OCI-LY7 (cell line): Measurements from ENCODE around the gene HIGD2B.
"Not testable (repeated sequence)": the region's sequence is repeated elsewhere in the genome, so short reads cannot be mapped to it uniquely, and the experiment has no call there.

Experiments used
- EZH2phosphoT487 ChIP-seq: fragments of 200-600 bp; sonication (generic); IDR thresholded peaks from 2 replicates; pipeline ENCODE4 v1.6.1; 2018; ENCODE audit warnings: low read depth, borderline replicate concordance, mild to moderate bottlenecking, mixed run types, antibody characterized with exemption, low read length, moderate library complexity, mixed read lengths
- TF ChIP-seq, protein P1 (sequence below): fragments of 200-600 bp; sonication (generic); conservative IDR thresholded peaks from 2 replicates; pipeline ENCODE4 v1.5.1; 2014; ENCODE audit warnings: mild to moderate bottlenecking, antibody characterized with exemption, low read length, moderate library complexity, mixed read lengths

- TF ChIP-seq, protein P1, sequence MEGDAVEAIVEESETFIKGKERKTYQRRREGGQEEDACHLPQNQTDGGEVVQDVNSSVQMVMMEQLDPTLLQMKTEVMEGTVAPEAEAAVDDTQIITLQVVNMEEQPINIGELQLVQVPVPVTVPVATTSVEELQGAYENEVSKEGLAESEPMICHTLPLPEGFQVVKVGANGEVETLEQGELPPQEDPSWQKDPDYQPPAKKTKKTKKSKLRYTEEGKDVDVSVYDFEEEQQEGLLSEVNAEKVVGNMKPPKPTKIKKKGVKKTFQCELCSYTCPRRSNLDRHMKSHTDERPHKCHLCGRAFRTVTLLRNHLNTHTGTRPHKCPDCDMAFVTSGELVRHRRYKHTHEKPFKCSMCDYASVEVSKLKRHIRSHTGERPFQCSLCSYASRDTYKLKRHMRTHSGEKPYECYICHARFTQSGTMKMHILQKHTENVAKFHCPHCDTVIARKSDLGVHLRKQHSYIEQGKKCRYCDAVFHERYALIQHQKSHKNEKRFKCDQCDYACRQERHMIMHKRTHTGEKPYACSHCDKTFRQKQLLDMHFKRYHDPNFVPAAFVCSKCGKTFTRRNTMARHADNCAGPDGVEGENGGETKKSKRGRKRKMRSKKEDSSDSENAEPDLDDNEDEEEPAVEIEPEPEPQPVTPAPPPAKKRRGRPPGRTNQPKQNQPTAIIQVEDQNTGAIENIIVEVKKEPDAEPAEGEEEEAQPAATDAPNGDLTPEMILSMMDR: not testable (repeated sequence)
- not testable (repeated sequence) for TF ChIP-seq EZH2phosphoT487
These were observed 42.3 kb upstream of the HIGD2B start for GRCh38 chr15:72728249-72728648.
